ENCODE measurements around the gene UST.
"Not testable (repeated sequence)": the region's sequence is repeated elsewhere in the genome, so short reads cannot be mapped to it uniquely, and the experiment has no call there.

Gene UST

GRCh38 chr6:148768646-148769270 lies 21.9 kb downstream of the UST start:
- DNase-seq, result no peak

- no peak for DNase-seq
These were observed 22.6 kb downstream of the UST start for GRCh38 chr6:148769304-148769968.

GRCh38 chr6:148770408-148771211 lies 23.8 kb downstream of the UST start:
- no peak for DNase-seq

GRCh38 chr6:148771212-148771601 lies 24.4 kb downstream of the UST start:
- no peak for DNase-seq

GRCh38 chr6:148771896-148772554 lies 25.2 kb downstream of the UST start:
- DNase-seq, result no peak

- no peak for DNase-seq
These were observed 28.3 kb downstream of the UST start for GRCh38 chr6:148775161-148775560.

GRCh38 chr6:148776321-148777308 lies 29.8 kb downstream of the UST start:
- DNase-seq, result no peak

- DNase-seq, result no peak
These were observed 32.3 kb downstream of the UST start for GRCh38 chr6:148779142-148779562.

GRCh38 chr6:148780423-148780822 lies 33.6 kb downstream of the UST start:
- DNase-seq, result not testable (repeated sequence)

- DNase-seq, result no peak
These were observed 34.1 kb downstream of the UST start for GRCh38 chr6:148780918-148781436.

- no peak for DNase-seq
These were observed 43.1 kb downstream of the UST start for GRCh38 chr6:148789948-148790347.

GRCh38 chr6:148790404-148790803 lies 43.6 kb downstream of the UST start:
- DNase-seq, result no peak

- DNase-seq, result no peak
These were observed 44.0 kb downstream of the UST start for GRCh38 chr6:148790817-148791216.

- DNase-seq, result no peak
These were observed 44.5 kb downstream of the UST start for GRCh38 chr6:148791372-148791771.

GRCh38 chr6:148793721-148794120 lies 46.9 kb downstream of the UST start:
- DNase-seq, result no peak

GRCh38 chr6:148794797-148795196 lies 48.0 kb downstream of the UST start:
- no peak for DNase-seq

- DNase-seq, result no peak
These were observed 48.7 kb downstream of the UST start for GRCh38 chr6:148795563-148795962.

- no peak for DNase-seq
These were observed 52.8 kb downstream of the UST start for GRCh38 chr6:148799647-148800046.

- no peak for DNase-seq
These were observed 53.7 kb downstream of the UST start for GRCh38 chr6:148800536-148800935.

GRCh38 chr6:148803979-148804378 lies 57.1 kb downstream of the UST start:
- no peak for DNase-seq

GRCh38 chr6:148805777-148806176 lies 58.9 kb downstream of the UST start:
- DNase-seq, result no peak

GRCh38 chr6:148807784-148808183 lies 61.0 kb downstream of the UST start:
- no peak for DNase-seq
